SK-N-SH (cell line): ENCODE measurements around the gene DOCK10. TPM values are rescaled to one million over a fixed set of nuclear protein-coding genes. Genes with fewer than 3 reads are reported as not detected.

ENCODE experiments used
- CTCF ChIA-PET: fragments of 300-600, 350-600 bp; formaldehyde crosslinking; extraction: SDS; loops from one replicate; lab custom pipeline; 2021; lab: Yijun Ruan, JAX
- POLR2A ChIA-PET: fragments of 350-600 bp; sonication (Branson Sonifier 250); formaldehyde crosslinking; extraction: SDS; loops from one replicate; lab custom pipeline; 2020; ENCODE audit warnings: antibody characterized with exemption, inconsistent platforms; lab: Yijun Ruan, JAX
- DNase-seq: peaks from one replicate; pipeline ENCODE4 v3.0.0; 2012
- H2AFZ ChIP-seq: fragments of 200-600 bp; sonication (generic); 2 replicates; pipeline ENCODE4 v1.8.1; 2016; ENCODE audit warnings: antibody characterized with exemption, mild to moderate bottlenecking, low read depth
- H3F3A ChIP-seq: fragments of 200-600 bp; sonication (generic); replicated peaks from 2 replicates; pipeline ENCODE3; 2016; ENCODE audit warnings: antibody characterized with exemption, mild to moderate bottlenecking; ENCODE audit not compliant: insufficient read depth
- H3K27ac ChIP-seq, 2 experiments: fragments of 200-500 bp in 1 of 2; fragments of 200-600 bp in 1 of 2; sonication (Bioruptor generic) in 1 of 2; sonication (generic), shearing (Covaris generic) in 1 of 2; 2 replicates each; pipeline versions ENCODE4 v1.5.1 to v1.6.1; 2014 to 2016; ENCODE audit warnings: low read depth in 2 of 2, inconsistent platforms in 1 of 2, low read length in 1 of 2, mild to moderate bottlenecking in 1 of 2, mixed read lengths in 1 of 2
- H3K27me3 ChIP-seq: fragments of 200-600 bp; sonication (generic), shearing (Covaris generic); 2 replicates; pipeline ENCODE4 v1.6.1; 2016; ENCODE audit warnings: mixed run types; ENCODE audit not compliant: insufficient read depth
- H3K36me3 ChIP-seq, 2 experiments: fragments of 200-500 bp in 1 of 2; fragments of 200-600 bp in 1 of 2; sonication (Bioruptor generic) in 1 of 2; sonication (generic) in 1 of 2; replicated peaks in 1 of 2; 2 replicates each; pipeline versions ENCODE3 to v1.5.1; 2014 to 2016; ENCODE audit warnings: low read length in 1 of 2, mild to moderate bottlenecking in 1 of 2; ENCODE audit not compliant: insufficient read depth in 2 of 2, control insufficient read depth in 1 of 2
- H3K4me1 ChIP-seq, 2 experiments: fragments of 200-500 bp in 1 of 2; fragments of 200-600 bp in 1 of 2; sonication (Bioruptor generic) in 1 of 2; sonication (generic), shearing (Covaris generic) in 1 of 2; 2 replicates each; pipeline versions ENCODE4 v1.5.1 to v1.6.1; 2014 to 2016; ENCODE audit warnings: low read depth in 1 of 2, low read length in 1 of 2, mixed run types in 1 of 2; ENCODE audit not compliant: insufficient read depth in 2 of 2, control insufficient read depth in 1 of 2
- H3K4me2 ChIP-seq: fragments of 200-600 bp; sonication (generic), shearing (Covaris generic); 2 replicates; pipeline ENCODE4 v1.6.1; 2017; ENCODE audit warnings: mixed run types
- H3K4me3 ChIP-seq, 2 experiments: fragments of 200-500 bp in 1 of 2; fragments of 200-600 bp in 1 of 2; sonication (Bioruptor generic) in 1 of 2; sonication (generic), shearing (Covaris generic) in 1 of 2; 2 replicates each; pipeline versions ENCODE4 v1.5.1 to v1.8.1; 2014 to 2016; ENCODE audit warnings: low read depth in 2 of 2, inconsistent platforms in 1 of 2, low read length in 1 of 2, mild to moderate bottlenecking in 1 of 2, mixed read lengths in 1 of 2, moderate library complexity in 1 of 2
- H3K79me2 ChIP-seq: fragments of 200-600 bp; sonication (generic); 2 replicates; pipeline ENCODE4 v1.8.1; 2017; ENCODE audit warnings: mild to moderate bottlenecking; ENCODE audit not compliant: insufficient read depth
- H3K9ac ChIP-seq: fragments of 200-600 bp; sonication (generic); 2 replicates; pipeline ENCODE4 v1.6.1; 2017; ENCODE audit warnings: mixed run types
- H3K9me2 ChIP-seq: fragments of 200-600 bp; sonication (generic); 2 replicates; pipeline ENCODE4 v1.6.1; 2017; ENCODE audit warnings: mixed run types
- H3K9me3 ChIP-seq: fragments of 200-600 bp; sonication (generic); 2 replicates; pipeline ENCODE4 v1.6.1; 2017; ENCODE audit warnings: mixed run types, mild to moderate bottlenecking, moderate library complexity
- H4K20me1 ChIP-seq: fragments of 200-600 bp; sonication (generic); 2 replicates; pipeline ENCODE4 v1.6.1; 2017; ENCODE audit warnings: mild to moderate bottlenecking, mixed run types; ENCODE audit not compliant: insufficient read depth
- EP300 ChIP-seq, 2 experiments: IDR thresholded peaks; 2 replicates each; pipeline versions ENCODE4 v1.4.0 to v1.6.1; 2012; ENCODE audit warnings: borderline replicate concordance in 1 of 2, low read depth in 1 of 2, low read length in 1 of 2
- FOSL2 ChIP-seq: IDR thresholded peaks from 2 replicates; pipeline ENCODE4 v1.4.0; 2012; ENCODE audit warnings: low read depth, mild to moderate bottlenecking, moderate library complexity, borderline replicate concordance
- FOXM1 ChIP-seq: IDR thresholded peaks from 2 replicates; pipeline ENCODE4 v1.4.0; 2012; ENCODE audit warnings: low read depth, mild to moderate bottlenecking
- GABPA ChIP-seq: IDR thresholded peaks from 2 replicates; pipeline ENCODE4 v1.4.0; 2012; ENCODE audit warnings: low read depth, mild to moderate bottlenecking
- JUND ChIP-seq: IDR thresholded peaks from 2 replicates; pipeline ENCODE4 v1.4.0; 2012
- MEF2A ChIP-seq: IDR thresholded peaks from 2 replicates; pipeline ENCODE4 v1.4.0; 2012; ENCODE audit warnings: low read depth, borderline replicate concordance
- MXI1 ChIP-seq: IDR thresholded peaks from 2 replicates; pipeline ENCODE4 v1.6.1; 2012; ENCODE audit warnings: mild to moderate bottlenecking, low read depth, low read length, improper control_type of control experiment
- NFIC ChIP-seq: IDR thresholded peaks from 2 replicates; pipeline ENCODE4 v1.4.0; 2012; ENCODE audit warnings: borderline replicate concordance
- SIN3A ChIP-seq: IDR thresholded peaks from 2 replicates; pipeline ENCODE4 v1.6.1; 2012; ENCODE audit warnings: low read depth, mild to moderate bottlenecking, low read length, moderate library complexity, borderline replicate concordance
- SMC3 ChIP-seq: IDR thresholded peaks from 2 replicates; pipeline ENCODE4 v1.6.1; 2012; ENCODE audit warnings: low read depth, low read length, improper control_type of control experiment
- TEAD4 ChIP-seq: IDR thresholded peaks from 2 replicates; pipeline ENCODE4 v1.4.0; 2012; ENCODE audit warnings: mild to moderate bottlenecking, borderline replicate concordance; ENCODE audit not compliant: insufficient read depth
- YY1 ChIP-seq: IDR thresholded peaks from 2 replicates; pipeline ENCODE4 v1.4.0; 2012; ENCODE audit warnings: low read depth, mild to moderate bottlenecking
- WGBS: methylation state at CpG from one replicate; pipeline ENCODE4 v1.1.6; 2017; ENCODE audit warnings: low lambda C conversion rate; 5-methylcytosine and 5-hydroxymethylcytosine counted together
- polyA plus RNA-seq, 3 experiments: library from polyadenylated mRNA; depleted of rRNA; stranded (reverse); fragments of >200 nt; gene quantifications; 2 replicates each; pipeline ENCODE4 v1.2.3, GENCODE V29; 2012
- TF ChIP-seq, protein P1 (sequence below): IDR thresholded peaks from 2 replicates; pipeline ENCODE4 v1.4.0; 2012; ENCODE audit warnings: low read depth, borderline replicate concordance
- TF ChIP-seq, protein P2 (sequence below): fragments of 150-350 bp; IDR thresholded peaks from 2 replicates; pipeline ENCODE4 v1.6.1; 2017; ENCODE audit warnings: antibody characterized with exemption, low read length, low read depth, borderline replicate concordance
- TF ChIP-seq, protein P3 (sequence below): fragments of 200-600 bp; sonication (generic); IDR thresholded peaks from 2 replicates; pipeline ENCODE4 v1.6.1; 2017; ENCODE audit warnings: antibody characterized with exemption, mild to moderate bottlenecking, moderate library complexity
- TF ChIP-seq, protein P4 (sequence below): IDR thresholded peaks from 2 replicates; pipeline ENCODE4; 2012
- TF ChIP-seq, protein P5 (sequence below): IDR thresholded peaks from 2 replicates; pipeline ENCODE4 v1.4.0; 2012; ENCODE audit warnings: low read depth, borderline replicate concordance

The DOCK10 gene
- polyA plus RNA-seq, 1 of the 3 experiments (the other 2 are of a cell fraction): 24.1 TPM

- WGBS: 100% methylated on average over 3 of the region's 3 CpGs
- peaks cover 35% of the 10 kb centered on the region for H3K79me2 ChIP-seq
Measured at GRCh38 chr2:224932522-224932921, 109.7 kb downstream of the DOCK10 start.

DNA sequence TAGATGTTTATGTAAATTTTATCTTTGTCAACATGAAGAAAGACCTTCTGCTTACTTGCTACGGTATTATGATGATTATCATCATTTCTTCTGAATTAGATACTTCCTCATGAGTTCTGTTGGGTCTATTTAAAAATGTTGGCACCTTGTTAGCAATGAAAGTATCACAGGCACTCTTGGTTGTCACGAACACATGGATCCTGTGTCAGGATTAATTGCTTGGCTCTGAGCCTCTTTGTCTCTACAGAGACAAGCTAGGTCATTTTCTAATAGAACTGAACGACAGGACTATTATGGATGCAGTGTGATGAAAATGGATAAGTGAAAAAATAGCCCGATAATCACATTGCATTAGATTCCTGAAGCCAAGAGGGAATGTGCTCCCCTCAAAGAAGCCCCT lies 110.3 kb downstream of the DOCK10 start:
- H3K4me1 ChIP-seq: peaks cover 0 to 9% of the 10 kb centered on the region in 2 experiments; a peak in 1 of 4 replicates
- H3K36me3 ChIP-seq: peaks cover 7 to 23% of the 10 kb centered on the region in 2 experiments
- H3K4me2 ChIP-seq: no peak overlapping the region
- no peaks in the 10 kb centered on the region for H3K9me2 ChIP-seq
- no peaks in the 10 kb centered on the region for H4K20me1 ChIP-seq
- no peak overlapping the region for H3K4me3 ChIP-seq
- H3K27me3 ChIP-seq: no peaks in the 10 kb centered on the region
- DNase-seq: no peak
- 97% methylated on average over 4 of the region's 4 CpGs for WGBS
- no peak overlapping the region for H2AFZ ChIP-seq
- no peak for TF ChIP-seq FOXM1
- TF ChIP-seq NFIC: no peak
- no peak for TF ChIP-seq YY1
- no peak for TF ChIP-seq GABPA
- TF ChIP-seq JUND: no peak
- TF ChIP-seq MXI1: no peak
- no peak for TF ChIP-seq FOSL2
- TF ChIP-seq, protein P1, sequence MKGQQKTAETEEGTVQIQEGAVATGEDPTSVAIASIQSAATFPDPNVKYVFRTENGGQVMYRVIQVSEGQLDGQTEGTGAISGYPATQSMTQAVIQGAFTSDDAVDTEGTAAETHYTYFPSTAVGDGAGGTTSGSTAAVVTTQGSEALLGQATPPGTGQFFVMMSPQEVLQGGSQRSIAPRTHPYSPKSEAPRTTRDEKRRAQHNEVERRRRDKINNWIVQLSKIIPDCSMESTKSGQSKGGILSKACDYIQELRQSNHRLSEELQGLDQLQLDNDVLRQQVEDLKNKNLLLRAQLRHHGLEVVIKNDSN: no peak
- TF ChIP-seq MEF2A: no peak
- no peak for TF ChIP-seq SIN3A
- no peak for TF ChIP-seq TEAD4
- TF ChIP-seq, protein P2, sequence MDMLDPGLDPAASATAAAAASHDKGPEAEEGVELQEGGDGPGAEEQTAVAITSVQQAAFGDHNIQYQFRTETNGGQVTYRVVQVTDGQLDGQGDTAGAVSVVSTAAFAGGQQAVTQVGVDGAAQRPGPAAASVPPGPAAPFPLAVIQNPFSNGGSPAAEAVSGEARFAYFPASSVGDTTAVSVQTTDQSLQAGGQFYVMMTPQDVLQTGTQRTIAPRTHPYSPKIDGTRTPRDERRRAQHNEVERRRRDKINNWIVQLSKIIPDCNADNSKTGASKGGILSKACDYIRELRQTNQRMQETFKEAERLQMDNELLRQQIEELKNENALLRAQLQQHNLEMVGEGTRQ: no peak
- TF ChIP-seq, protein P3, sequence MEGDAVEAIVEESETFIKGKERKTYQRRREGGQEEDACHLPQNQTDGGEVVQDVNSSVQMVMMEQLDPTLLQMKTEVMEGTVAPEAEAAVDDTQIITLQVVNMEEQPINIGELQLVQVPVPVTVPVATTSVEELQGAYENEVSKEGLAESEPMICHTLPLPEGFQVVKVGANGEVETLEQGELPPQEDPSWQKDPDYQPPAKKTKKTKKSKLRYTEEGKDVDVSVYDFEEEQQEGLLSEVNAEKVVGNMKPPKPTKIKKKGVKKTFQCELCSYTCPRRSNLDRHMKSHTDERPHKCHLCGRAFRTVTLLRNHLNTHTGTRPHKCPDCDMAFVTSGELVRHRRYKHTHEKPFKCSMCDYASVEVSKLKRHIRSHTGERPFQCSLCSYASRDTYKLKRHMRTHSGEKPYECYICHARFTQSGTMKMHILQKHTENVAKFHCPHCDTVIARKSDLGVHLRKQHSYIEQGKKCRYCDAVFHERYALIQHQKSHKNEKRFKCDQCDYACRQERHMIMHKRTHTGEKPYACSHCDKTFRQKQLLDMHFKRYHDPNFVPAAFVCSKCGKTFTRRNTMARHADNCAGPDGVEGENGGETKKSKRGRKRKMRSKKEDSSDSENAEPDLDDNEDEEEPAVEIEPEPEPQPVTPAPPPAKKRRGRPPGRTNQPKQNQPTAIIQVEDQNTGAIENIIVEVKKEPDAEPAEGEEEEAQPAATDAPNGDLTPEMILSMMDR: no peak
- TF ChIP-seq EP300 (IDR thresholded peaks at IDR 0.05; ENCODE audit: borderline replicate concordance in 1 of 2, low read depth in 1 of 2, low read length in 1 of 2): no peak
- TF ChIP-seq, protein P4, sequence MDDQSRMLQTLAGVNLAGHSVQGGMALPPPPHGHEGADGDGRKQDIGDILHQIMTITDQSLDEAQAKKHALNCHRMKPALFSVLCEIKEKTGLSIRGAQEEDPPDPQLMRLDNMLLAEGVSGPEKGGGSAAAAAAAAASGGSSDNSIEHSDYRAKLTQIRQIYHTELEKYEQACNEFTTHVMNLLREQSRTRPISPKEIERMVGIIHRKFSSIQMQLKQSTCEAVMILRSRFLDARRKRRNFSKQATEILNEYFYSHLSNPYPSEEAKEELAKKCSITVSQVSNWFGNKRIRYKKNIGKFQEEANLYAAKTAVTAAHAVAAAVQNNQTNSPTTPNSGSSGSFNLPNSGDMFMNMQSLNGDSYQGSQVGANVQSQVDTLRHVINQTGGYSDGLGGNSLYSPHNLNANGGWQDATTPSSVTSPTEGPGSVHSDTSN: no peak
- no peak for TF ChIP-seq SMC3
- TF ChIP-seq, protein P5, sequence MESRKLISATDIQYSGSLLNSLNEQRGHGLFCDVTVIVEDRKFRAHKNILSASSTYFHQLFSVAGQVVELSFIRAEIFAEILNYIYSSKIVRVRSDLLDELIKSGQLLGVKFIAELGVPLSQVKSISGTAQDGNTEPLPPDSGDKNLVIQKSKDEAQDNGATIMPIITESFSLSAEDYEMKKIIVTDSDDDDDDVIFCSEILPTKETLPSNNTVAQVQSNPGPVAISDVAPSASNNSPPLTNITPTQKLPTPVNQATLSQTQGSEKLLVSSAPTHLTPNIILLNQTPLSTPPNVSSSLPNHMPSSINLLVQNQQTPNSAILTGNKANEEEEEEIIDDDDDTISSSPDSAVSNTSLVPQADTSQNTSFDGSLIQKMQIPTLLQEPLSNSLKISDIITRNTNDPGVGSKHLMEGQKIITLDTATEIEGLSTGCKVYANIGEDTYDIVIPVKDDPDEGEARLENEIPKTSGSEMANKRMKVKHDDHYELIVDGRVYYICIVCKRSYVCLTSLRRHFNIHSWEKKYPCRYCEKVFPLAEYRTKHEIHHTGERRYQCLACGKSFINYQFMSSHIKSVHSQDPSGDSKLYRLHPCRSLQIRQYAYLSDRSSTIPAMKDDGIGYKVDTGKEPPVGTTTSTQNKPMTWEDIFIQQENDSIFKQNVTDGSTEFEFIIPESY: no peak
- H3K9ac ChIP-seq: no peak overlapping the region
- peaks cover 35% of the 10 kb centered on the region for H3K79me2 ChIP-seq
- CTCF ChIA-PET: interaction anchor here (2.1 kb wide), 1 partner anchor 70 kb away, joined by 8 read pairs; no protein-coding TSS in a partner anchor
- H3K9me3 ChIP-seq: no peaks in the 10 kb centered on the region
- H3F3A ChIP-seq: peaks cover 10% of the 10 kb centered on the region
- POLR2A ChIA-PET: no interaction called here
- no peak overlapping the region for H3K27ac ChIP-seq

More at GRCh38 chr2:224932522-224932921, 109.7 kb downstream of the DOCK10 start:
- DNase-seq: no peak
- Histone ChIP-seq H3K4me2 (no peak overlapping the region), H3K27me3 (no peaks in the 10 kb centered on the region), H3K9me3 (no peaks in the 10 kb centered on the region), H3K27ac (no peak overlapping the region), H3K4me3 (no peak overlapping the region), H3F3A (peaks cover 5% of the 10 kb centered on the region), H4K20me1 (no peaks in the 10 kb centered on the region), H3K36me3 (peaks cover 7 to 23% of the 10 kb centered on the region in 2 experiments), H3K4me1 (0 out of 4 replicates have a peak, but pooled peaks cover 0 to 6% of the 10 kb centered on the region in 2 experiments), H3K9ac (no peak overlapping the region), H3K9me2 (no peaks in the 10 kb centered on the region), H2AFZ (no peak overlapping the region)
- TF ChIP-seq TEAD4 (no peak), FOXM1 (no peak)
- TF ChIP-seq, protein P4: no peak
- ChIA-PET POLR2A (no interaction called here), CTCF (no interaction called here)
